HG03066 (cell line): ENCODE data around the gene NTN4.
"Not testable (repeated sequence)": the region's sequence is repeated elsewhere in the genome, so short reads cannot be mapped to it uniquely, and the experiment has no call there.

Source experiments
- ATAC-seq: cut with Tn5 transposase; IDR thresholded peaks from one replicate; pipeline ENCODE4 v1.9.1; 2021; ENCODE audit warnings: low read depth; ENCODE audit not compliant: unreplicated experiment

NTN4 gene

GRCh38 chr12:95790033-95790916, at the start of gene NTN4:
Gene NTN4 (minus strand): TSS chr12:95790764. CDS start chr12:95790309, 455 bp downstream.
- no peak for ATAC-seq

GRCh38 chr12:95838125-95838524, 47.6 kb upstream of the NTN4 start:
- no peak for ATAC-seq

DNA sequence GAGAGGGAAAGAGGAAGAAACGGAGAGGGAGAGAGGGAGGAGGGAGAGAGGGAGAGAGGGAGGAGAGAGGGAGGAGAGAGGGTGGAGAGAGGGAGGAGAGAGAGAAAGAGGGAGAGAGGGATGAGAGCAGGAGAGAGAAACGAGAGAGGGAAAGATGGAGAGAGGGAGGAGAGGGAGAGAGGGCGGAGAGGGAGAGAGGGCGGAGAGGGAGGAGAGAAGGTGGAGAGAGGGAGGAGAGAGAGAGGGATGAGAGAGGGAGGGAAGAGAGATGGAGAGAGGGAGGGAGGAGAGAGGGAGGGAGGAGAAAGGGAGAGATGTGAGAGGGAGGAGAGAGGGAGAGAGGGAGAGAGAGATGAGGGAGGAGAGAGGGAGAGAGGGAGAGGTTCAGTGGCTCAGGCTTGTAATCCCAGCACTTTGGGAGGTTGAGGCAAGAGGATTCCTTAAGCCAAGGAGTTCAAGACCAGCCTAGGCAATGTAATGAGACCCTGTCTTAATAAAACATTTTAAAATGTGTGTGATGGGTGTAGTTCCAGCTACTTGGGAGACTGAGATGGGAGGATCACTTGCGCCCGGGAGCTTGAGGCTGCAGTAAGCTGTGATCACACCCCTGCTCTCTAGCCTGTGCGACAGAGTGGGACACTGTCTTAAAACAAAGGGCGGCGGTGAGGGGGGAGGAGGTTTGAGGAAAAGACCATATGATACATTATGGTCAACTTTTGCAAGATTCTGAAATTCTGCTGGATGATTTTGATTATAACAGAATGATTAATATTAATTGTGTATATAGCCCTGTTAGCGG, 46.9 kb upstream of the NTN4 start:
- no peak for ATAC-seq

DNA sequence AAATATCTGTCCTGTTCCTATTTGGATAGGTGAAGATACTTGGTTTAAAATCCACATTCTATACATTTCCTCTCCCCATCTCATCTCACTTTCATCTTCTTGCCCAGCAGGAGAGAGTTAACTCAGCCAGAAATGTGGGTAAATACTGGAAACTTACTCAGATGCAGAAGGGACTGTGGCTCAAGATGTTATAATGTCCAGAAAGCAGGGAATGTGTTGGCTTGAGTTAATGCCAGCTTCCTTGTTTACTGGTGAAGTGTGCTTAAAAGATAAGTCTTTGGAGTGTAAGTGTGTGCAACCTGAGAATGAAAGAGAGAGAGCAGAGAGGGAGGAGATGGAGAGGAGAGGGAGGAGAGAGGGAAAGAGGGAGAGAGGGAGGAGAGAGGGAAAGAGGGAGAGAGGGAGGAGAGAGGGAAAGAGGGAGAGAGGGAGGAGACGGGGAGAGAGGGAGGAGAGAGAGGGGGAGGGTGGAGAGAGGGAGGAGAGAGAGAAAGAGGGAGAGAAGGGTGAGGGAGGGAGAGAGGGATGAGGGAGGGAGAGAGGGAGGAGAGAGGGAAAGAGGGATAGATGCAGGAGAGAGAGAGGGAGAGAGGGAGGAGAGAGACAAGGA, 46.2 kb upstream of the NTN4 start:
- no peak for ATAC-seq

- ATAC-seq = no peak
Observed at GRCh38 chr12:95836185-95836609, 45.6 kb upstream of the NTN4 start.

DNA sequence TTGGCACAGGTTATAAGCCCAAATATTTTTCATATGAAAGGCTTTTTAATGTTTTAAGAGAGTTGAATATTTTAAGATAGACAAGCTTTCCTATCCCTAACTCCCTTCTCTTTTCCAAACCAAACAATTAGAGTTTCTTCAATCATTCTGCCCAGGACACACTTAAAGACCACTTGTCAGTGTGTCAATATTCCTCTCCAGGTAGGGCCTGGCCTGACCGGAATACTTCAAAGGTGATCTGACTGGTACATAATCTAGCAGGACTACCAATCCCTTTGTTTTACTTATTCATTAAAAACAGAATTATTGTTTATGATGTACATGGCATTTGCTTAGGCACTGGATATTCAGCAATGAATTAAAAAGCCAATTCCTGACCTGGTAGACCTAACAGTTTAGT, 44.0 kb upstream of the NTN4 start:
- ATAC-seq = no peak

DNA sequence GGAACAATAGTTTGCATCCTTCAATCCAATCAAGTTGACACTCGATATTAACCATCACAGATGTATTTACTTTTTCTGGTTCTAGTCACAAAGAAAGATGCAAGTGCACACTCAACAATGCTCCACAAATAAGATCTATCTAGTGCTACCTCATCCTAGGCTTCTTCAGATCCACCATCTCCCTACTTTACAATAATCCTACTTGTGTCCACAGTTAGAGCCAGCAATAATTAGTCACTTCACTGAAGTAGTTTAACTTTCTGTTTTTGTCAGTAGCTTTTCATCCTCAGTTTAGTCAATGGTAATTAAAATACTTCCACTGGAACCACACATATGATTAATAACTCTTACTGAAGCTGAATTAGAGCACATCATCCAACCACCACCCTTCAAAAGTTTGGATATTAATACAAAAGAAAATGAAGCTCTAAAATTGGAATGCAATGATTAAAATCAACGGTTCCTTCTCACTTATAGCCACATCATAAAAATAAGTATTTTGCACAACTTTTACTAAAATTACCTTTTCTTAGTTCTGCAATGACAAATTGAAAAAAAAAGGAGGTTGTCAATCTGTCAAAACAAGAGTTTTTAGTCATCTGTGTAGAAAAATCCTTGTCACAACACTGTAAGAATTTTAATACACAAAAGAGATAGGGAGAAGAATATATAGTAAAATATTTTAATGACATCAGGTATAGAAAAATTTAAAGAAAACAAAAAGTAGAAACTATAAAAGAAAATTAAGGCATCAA, 39.9 kb upstream of the NTN4 start:
- ATAC-seq = no peak

GRCh38 chr12:95829395-95829794, 38.8 kb upstream of the NTN4 start:
- ATAC-seq = no peak

GRCh38 chr12:95820096-95820703, 29.6 kb upstream of the NTN4 start:
- ATAC-seq = no peak

- no peak for ATAC-seq
Observed at GRCh38 chr12:95815632-95816212, 25.2 kb upstream of the NTN4 start.

GRCh38 chr12:95812155-95812554, 21.6 kb upstream of the NTN4 start:
- ATAC-seq = not testable (repeated sequence)

DNA sequence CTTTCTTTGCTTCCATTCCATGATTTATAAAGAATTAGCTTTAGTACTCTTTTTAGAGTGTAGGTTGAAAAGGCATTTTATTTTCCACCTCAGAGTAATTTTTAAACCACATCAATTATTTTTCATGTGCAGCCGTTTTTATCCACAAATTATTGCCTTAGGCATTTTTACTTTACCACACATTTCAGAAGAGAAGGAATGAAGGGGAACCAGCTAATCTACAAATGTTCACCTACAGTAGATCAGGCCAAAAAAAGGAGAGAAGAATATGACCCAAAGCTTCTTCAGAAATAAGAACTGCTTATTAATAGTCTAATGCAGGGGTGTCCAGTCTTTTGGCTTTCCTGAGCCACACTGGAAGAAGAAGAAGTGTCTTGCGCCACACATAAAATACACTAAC, 19.8 kb upstream of the NTN4 start:
- no peak for ATAC-seq

DNA sequence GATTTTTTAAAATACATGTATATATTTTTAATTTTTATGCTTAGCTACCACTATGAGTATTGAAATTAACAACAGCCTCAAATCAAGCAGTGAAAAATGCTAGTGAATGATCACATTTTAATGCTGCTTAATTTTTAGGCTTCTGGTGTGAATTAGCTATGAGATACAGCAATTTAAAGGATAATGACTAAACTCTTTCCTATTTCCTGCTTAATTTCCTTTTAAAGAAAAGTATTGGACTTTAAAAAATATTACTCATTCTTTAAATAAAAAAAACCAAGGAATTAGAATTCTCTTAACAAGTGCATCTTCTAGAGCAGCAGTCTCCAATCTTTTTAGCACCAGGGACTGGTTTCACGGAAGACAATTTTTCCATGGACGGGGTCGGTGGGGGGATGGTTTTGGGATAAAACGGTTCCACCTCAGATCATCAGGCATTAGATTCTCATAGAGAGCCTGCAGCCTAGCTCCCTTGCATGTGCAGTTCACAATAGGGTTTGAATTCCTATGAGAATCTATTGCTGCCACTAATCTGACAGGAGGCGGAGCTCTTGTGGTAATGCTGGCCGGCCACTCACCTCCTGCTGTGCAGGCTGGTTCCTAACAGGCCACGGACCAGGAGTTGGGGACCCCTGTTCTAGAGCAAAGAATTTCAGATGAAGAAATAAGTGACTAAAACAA, 18.6 kb upstream of the NTN4 start:
- ATAC-seq = no peak

DNA sequence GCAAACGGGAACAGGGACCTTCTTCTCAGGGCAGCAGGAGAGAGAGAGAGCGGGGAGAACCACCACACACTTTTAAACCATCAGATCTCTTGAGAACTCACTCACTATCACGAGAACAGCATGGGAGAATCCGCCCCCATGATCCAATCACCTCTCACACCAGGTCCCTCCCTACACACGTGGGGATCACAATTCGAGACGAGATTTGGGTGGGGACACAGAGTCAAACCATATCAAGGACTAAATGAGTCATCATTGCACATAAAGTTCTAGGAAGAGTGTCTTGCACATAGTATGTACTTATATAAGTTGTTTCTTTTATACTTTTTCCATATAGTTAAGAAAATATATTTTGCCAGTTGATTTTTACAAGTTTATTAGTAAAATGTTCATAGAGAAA, 17.6 kb upstream of the NTN4 start:
- no peak for ATAC-seq

DNA sequence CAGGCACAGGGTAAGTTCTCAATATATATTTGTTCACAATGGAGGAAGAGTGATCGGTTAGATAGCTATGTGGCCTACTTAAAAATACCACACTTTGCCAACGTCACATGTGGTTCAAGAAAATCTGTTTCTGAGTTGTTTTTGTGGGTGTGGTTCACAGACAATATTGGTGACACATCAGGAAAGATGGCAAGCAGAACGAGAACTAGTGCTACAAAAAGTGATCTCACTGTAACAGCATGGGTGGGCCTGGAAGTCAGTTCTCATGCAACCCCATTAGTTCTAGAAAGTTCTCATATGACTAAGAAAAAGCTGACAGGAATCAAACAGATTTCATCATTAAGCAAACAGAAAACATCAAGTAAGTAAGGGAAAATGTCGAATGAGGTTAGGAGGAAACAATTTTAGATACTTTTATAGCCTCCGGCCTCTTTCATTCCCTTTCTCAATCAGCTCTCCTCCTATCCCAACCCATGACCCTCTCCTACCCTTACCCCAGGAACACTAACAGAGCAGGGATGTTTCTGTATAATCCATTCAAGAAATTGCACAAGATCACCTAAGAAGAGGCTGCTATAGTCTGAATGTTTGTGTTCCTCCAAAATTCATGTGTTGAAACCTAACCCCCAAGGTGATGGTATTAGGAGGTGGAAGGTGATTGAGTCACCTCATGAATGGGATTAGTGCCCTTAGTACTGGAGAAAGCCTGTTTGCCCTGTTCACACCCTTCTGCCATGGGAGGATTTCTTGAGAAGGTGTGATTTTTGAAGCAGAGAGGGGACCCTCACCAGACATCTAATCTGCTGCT, 15.5 kb upstream of the NTN4 start:
- no peak for ATAC-seq

DNA sequence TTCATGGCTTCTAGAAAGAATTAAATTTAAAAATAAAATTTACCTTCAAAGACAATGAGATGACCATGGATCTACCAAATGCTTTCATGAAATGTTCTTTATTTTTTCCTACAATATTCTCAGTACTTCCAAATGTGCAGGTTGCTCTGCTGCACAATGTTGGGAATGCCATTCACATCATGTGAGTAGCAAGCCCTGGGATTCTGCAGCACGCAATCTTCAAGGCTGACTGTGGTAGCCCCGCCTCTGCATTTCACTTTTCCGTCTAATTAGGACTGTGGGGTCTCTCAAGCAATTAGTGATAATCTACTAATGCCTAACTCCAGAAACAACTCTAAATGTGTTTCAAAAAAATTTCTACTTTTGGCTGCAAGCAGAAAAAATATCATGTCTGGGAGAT, 13.7 kb upstream of the NTN4 start:
- no peak for ATAC-seq

GRCh38 chr12:95803817-95804216, 13.3 kb upstream of the NTN4 start:
- ATAC-seq = no peak

DNA sequence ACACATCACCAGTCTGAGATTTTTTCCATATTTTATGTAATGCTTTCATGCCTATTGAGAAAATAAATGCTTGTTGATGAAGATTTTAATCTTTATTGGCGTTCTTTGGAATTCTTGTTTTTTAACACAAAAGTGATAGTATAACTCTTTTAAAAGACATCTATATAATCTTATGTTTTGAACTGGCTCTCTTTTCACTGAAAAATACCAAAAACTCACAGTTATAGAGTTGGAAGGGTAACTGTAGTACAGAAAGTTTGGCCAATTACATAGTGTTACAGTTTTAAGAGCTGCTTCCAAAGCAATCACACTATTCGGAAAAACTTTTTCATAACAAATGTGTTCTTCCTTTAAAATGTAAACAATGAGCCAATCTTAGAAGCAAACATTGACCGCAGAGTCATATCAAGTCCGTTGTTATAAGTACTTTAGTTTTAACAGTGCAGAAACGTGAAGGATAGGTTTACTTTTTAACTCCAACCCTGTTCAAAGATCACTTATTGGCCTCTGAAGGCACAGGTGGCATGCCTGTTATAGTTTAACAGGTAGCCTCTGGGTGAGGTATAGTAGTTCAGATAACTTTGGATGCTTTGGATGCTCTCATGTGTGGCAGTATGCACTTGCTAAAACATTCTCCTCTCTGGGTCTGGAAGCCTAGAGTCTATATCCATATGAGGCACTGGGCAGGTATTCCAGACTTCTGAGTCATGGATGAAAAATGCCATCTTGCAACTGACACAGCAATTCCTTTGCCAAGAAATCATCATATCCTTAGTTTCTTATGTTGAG, 12.1 kb upstream of the NTN4 start:
- no peak for ATAC-seq
